GM21526 (cell line): Measurements from ENCODE around the gene PRRC1.

Experiments used
- ATAC-seq: cut with Tn5 transposase; IDR thresholded peaks from one replicate; pipeline ENCODE4 v1.9.1; 2021; ENCODE audit warnings: moderate library complexity; ENCODE audit not compliant: unreplicated experiment, low FRiP score

Gene PRRC1

GRCh38 chr5:127574852-127575679 is 57.6 kb downstream of the PRRC1 start:
- ATAC-seq = no peak

GRCh38 chr5:127577458-127577857 is 60.0 kb downstream of the PRRC1 start:
- no peak for ATAC-seq

- no peak for ATAC-seq
Observed at GRCh38 chr5:127580731-127581130, 63.3 kb downstream of the PRRC1 start.

- no peak for ATAC-seq
Observed at GRCh38 chr5:127581450-127581849, 64.0 kb downstream of the PRRC1 start.

- ATAC-seq = no peak
Observed at GRCh38 chr5:127582773-127583370, 65.4 kb downstream of the PRRC1 start.

- no peak for ATAC-seq
Observed at GRCh38 chr5:127583866-127584265, 66.4 kb downstream of the PRRC1 start.

- no peak for ATAC-seq
Observed at GRCh38 chr5:127585661-127586060, 68.2 kb downstream of the PRRC1 start.

GRCh38 chr5:127586066-127586770 is 68.8 kb downstream of the PRRC1 start:
- ATAC-seq = peak; percentile 60

GRCh38 chr5:127586811-127587210 is 69.4 kb downstream of the PRRC1 start:
- peak; percentile 41 for ATAC-seq

- no peak for ATAC-seq
Observed at GRCh38 chr5:127587246-127587917, 69.9 kb downstream of the PRRC1 start.

- ATAC-seq = no peak
Observed at GRCh38 chr5:127588368-127588767, 70.9 kb downstream of the PRRC1 start.

GRCh38 chr5:127589309-127590030 is 72.0 kb downstream of the PRRC1 start:
- ATAC-seq = no peak

- ATAC-seq = peak; percentile 61
Observed at GRCh38 chr5:127590156-127590722, 72.8 kb downstream of the PRRC1 start.

GRCh38 chr5:127595484-127596368 is 78.3 kb downstream of the PRRC1 start:
- ATAC-seq = no peak

- no peak for ATAC-seq
Observed at GRCh38 chr5:127596501-127596900, 79.1 kb downstream of the PRRC1 start.

- no peak for ATAC-seq
Observed at GRCh38 chr5:127599320-127599719, 81.9 kb downstream of the PRRC1 start.

- ATAC-seq = no peak
Observed at GRCh38 chr5:127599847-127600246, 82.4 kb downstream of the PRRC1 start.

GRCh38 chr5:127601111-127601510 is 83.7 kb downstream of the PRRC1 start:
- ATAC-seq = no peak

GRCh38 chr5:127601601-127602000 is 84.2 kb downstream of the PRRC1 start:
- no peak for ATAC-seq
